Natural killer cell treated with Interleukin-12 subunit alpha and Interleukin-12 subunit beta and Interleukin-15 and Interleukin-18, amount 100 ng/mL, for 72 hours (primary cell): ENCODE results near the gene PHLDB1. TPM values are rescaled to one million over a fixed set of nuclear protein-coding genes. Genes with fewer than 3 reads are reported as not detected.

Experiments used
- ATAC-seq, 2 donors: fragments of 150-1000 bp; cut with Tn5 transposase in 1 of 2; sonication (Bioruptor Pico), chemical (Tn5 transposase) in 1 of 2; 2 replicates each; pipeline ENCODE4 v1.10.0; 2021
- DNase-seq: peaks from one replicate; pipeline ENCODE4 v3.0.0; 2022; ENCODE audit warnings: low spot score
- H3K27ac Mint-ChIP-seq, 2 donors: 1 replicate in 1 of 2; 2 replicates in 1 of 2; pipeline ENCODE4 v1.8.0; 2022; ENCODE audit warnings: mixed read lengths in 2 of 2, mild to moderate bottlenecking in 1 of 2, moderate library complexity in 1 of 2
- H3K27me3 Mint-ChIP-seq, 2 donors: 1 replicate in 1 of 2; 2 replicates in 1 of 2; pipeline ENCODE4 v1.8.0; 2022; ENCODE audit warnings: mixed read lengths in 2 of 2
- H3K36me3 Mint-ChIP-seq: one replicate; pipeline ENCODE4 v1.8.0; 2022; ENCODE audit warnings: mixed read lengths
- H3K4me1 Mint-ChIP-seq, 2 donors: 1 replicate in 1 of 2; 2 replicates in 1 of 2; pipeline ENCODE4 v1.8.0; 2022; ENCODE audit warnings: low read depth in 2 of 2, mixed read lengths in 2 of 2, mild to moderate bottlenecking in 1 of 2
- H3K4me3 Mint-ChIP-seq: one replicate; pipeline ENCODE4 v1.8.0; 2022; ENCODE audit warnings: mixed read lengths
- H3K9me3 Mint-ChIP-seq: 2 replicates; pipeline ENCODE4 v1.8.0; 2022; ENCODE audit warnings: mixed read lengths
- total RNA-seq, 2 donors: library from RNA; stranded (reverse); gene quantifications; one replicate each; pipeline ENCODE4 v1.2.3, GENCODE V29; 2022

Gene PHLDB1
- total RNA-seq, 2 donors from 2014 or later, result 0.98 to 2.6 TPM

DNA sequence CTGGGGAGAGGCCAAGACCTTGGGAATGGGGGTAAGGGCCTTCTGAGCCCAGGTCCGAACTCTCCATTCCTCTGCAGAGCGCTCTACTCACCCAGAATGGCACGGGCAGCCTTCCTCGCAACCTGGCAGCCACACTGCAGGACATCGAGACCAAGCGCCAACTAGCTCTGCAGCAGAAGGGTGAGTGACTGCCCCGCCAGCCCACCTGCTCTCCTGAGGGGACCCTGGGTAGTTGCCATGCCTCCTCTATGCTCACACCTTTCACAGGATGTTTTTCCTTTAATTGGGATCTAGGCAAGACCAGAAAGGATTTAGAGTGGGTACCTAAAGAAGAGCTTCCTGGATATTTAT, 36.6 kb downstream of the PHLDB1 start:
- Mint-ChIP-seq H3K27ac (no peak overlapping the region), H3K4me1 (no peaks in the 10 kb centered on the region), H3K4me3 (no peak overlapping the region), H3K9me3 (no peaks in the 10 kb centered on the region), H3K36me3 (no peaks in the 10 kb centered on the region), H3K27me3 (no peaks in the 10 kb centered on the region)
- DNase-seq (no peak), ATAC-seq (no peak)

GRCh38 chr11:118644496-118644895, 37.1 kb downstream of the PHLDB1 start:
- Mint-ChIP-seq H3K9me3 (no peaks in the 10 kb centered on the region), H3K27me3 (no peaks in the 10 kb centered on the region), H3K27ac (no peak overlapping the region), H3K4me1 (no peaks in the 10 kb centered on the region), H3K4me3 (no peak overlapping the region), H3K36me3 (no peaks in the 10 kb centered on the region)
- ATAC-seq (no peak), DNase-seq (no peak)

DNA sequence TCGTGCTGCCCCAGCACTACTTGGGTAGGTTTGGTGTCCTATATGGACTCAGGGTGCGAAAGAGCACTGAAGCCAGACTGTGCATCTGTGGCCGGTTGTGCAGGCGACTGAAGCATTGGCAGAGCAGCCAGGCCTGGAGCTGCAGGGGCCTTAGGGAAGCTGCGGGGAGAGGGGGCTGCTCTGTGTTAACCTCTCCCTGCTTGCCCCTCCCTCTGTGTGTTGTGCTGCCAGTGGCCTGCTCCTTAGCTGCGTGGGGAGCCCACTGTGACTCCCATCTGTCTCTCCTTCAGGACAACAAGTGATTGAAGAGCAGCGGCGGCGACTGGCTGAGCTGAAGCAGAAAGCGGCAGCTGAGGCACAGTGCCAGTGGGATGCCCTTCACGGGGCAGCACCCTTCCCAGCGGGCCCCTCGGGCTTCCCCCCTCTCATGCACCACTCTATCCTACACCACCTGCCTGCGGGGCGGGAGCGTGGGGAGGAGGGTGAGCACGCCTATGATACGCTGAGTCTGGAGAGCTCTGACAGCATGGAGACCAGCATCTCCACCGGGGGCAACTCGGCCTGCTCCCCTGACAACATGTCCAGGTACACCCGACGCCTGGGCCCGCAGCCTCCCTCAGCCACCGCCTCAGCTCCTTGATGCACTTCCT, 37.8 kb downstream of the PHLDB1 start:
- Mint-ChIP-seq H3K9me3 (no peaks in the 10 kb centered on the region), H3K4me3 (no peak overlapping the region), H3K4me1 (no peaks in the 10 kb centered on the region), H3K27me3 (no peaks in the 10 kb centered on the region), H3K27ac (no peak overlapping the region), H3K36me3 (no peaks in the 10 kb centered on the region)
- ATAC-seq (no peak), DNase-seq (no peak)

DNA sequence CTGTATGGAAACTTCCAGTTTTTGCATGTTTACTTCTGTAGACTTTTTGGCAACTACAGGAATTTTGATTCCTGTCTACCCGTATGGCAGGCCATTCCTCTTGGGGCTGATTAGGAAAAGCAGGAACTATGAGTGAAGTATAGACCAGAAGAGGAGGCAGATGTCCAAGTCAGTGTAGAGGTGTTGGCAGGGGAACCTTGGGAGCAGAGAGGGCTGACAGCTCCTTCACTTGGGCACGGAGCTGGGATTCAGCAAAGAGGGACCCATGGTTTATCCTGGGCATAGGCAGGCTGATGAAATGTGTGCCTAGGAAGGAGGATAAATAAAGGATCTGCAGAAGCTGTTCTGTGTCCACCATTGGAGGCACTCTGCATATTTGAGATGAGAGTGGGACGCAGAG, 39.0 kb downstream of the PHLDB1 start:
- Mint-ChIP-seq H3K4me1 (no peaks in the 10 kb centered on the region), H3K27me3 (no peaks in the 10 kb centered on the region), H3K9me3 (no peaks in the 10 kb centered on the region), H3K27ac (no peak overlapping the region), H3K36me3 (no peaks in the 10 kb centered on the region), H3K4me3 (no peak overlapping the region)
- ATAC-seq, result no peak
- DNase-seq, result no peak

DNA sequence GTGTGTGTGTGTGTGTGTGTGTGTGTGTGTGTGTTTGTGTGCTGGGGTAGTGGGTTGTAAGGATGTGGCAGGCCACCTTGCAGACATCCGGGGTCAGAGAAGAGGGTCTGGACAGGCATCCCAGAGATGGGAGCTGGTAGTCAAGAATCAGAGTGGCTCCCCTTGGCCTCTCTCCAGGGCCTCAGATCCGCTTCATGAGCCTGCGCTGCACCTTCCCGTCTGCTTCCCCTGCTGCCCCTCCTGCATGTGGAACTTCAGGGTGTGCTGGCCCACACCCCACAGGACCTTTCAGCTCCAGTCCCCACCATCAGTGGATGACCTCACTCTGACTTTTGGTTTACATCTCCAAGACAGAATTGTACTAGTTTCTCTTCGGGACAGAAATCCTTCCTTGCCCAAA, 40.9 kb downstream of the PHLDB1 start:
- Mint-ChIP-seq H3K27ac (no peak overlapping the region), H3K27me3 (no peaks in the 10 kb centered on the region), H3K4me3 (no peak overlapping the region), H3K4me1 (peaks cover 6 to 7% of the 10 kb centered on the region in 2 donors), H3K9me3 (no peaks in the 10 kb centered on the region), H3K36me3 (no peaks in the 10 kb centered on the region)
- DNase-seq (no peak), ATAC-seq (no peak)

DNA sequence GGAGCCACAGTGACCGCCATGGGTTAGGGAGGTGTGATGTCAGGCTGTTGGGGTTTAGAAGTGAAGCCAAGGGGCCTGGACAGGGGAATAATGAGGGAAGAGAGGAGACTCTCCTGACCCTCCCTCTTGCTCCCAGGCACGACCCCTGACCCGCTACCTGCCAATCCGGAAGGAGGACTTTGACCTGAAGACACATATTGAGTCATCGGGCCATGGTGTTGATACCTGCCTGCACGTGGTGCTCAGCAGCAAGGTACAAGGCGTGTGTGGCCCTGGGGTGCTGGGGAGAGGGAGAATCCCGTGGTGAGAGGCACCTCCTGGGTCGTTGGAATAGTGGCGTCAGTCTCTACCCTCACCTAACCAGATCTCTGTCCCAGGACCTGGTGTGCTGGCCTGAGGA, 42.5 kb downstream of the PHLDB1 start:
- Mint-ChIP-seq H3K27ac (no peak overlapping the region), H3K27me3 (no peaks in the 10 kb centered on the region), H3K9me3 (no peaks in the 10 kb centered on the region), H3K36me3 (no peaks in the 10 kb centered on the region), H3K4me1 (peaks cover 6 to 7% of the 10 kb centered on the region in 2 donors), H3K4me3 (no peak overlapping the region)
- ATAC-seq, result no peak
- DNase-seq, result peak; percentile 58

DNA sequence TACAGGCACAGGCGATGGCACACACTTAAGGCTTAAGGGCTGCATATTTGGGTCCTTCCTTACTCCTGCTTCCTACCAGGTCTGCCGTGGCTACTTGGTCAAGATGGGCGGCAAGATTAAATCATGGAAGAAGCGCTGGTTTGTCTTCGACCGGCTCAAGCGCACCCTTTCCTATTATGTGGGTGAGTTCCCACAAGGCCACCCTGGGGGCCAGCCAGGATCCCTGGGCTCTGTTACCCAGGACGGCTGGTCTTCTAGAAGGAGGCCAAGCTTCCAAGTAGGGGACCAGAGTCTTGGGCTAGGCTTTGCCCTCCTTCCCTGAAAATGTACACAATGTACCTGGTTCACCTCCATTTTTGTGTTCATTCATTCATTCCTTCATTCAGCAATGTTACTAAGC, 43.0 kb downstream of the PHLDB1 start:
- Mint-ChIP-seq H3K9me3 (no peaks in the 10 kb centered on the region), H3K27me3 (no peaks in the 10 kb centered on the region), H3K36me3 (no peaks in the 10 kb centered on the region), H3K4me3 (no peak overlapping the region), H3K4me1 (peaks cover 6 to 7% of the 10 kb centered on the region in 2 donors), H3K27ac (no peak overlapping the region)
- DNase-seq (no peak), ATAC-seq (no peak)

GRCh38 chr11:118651820-118652219, 44.4 kb downstream of the PHLDB1 start:
- ATAC-seq (no peak), DNase-seq (peak; percentile 23)
- no peaks in the 10 kb centered on the region for H3K27me3 Mint-ChIP-seq
- no peak overlapping the region for H3K27ac Mint-ChIP-seq
- H3K4me3 Mint-ChIP-seq, result no peak overlapping the region
- no peaks in the 10 kb centered on the region for H3K36me3 Mint-ChIP-seq
- H3K9me3 Mint-ChIP-seq, result no peaks in the 10 kb centered on the region
- H3K4me1 Mint-ChIP-seq, result peaks cover 6 to 7% of the 10 kb centered on the region in 2 donors

- H3K9me3 Mint-ChIP-seq, result no peaks in the 10 kb centered on the region
- peak; percentile 12 for DNase-seq
- H3K27me3 Mint-ChIP-seq, result no peaks in the 10 kb centered on the region
- H3K4me1 Mint-ChIP-seq, result peaks cover 6 to 7% of the 10 kb centered on the region in 2 donors
- ATAC-seq, result no peak
- no peak overlapping the region for H3K4me3 Mint-ChIP-seq
- H3K27ac Mint-ChIP-seq, result no peak overlapping the region
- H3K36me3 Mint-ChIP-seq, result no peaks in the 10 kb centered on the region
Observed at GRCh38 chr11:118652681-118653181, 45.3 kb downstream of the PHLDB1 start.

GRCh38 chr11:118653684-118654390, 46.4 kb downstream of the PHLDB1 start:
- H3K27me3 Mint-ChIP-seq, result no peaks in the 10 kb centered on the region
- ATAC-seq (no peak), DNase-seq (no peak)
- no peaks in the 10 kb centered on the region for H3K36me3 Mint-ChIP-seq
- no peak overlapping the region for H3K4me3 Mint-ChIP-seq
- peaks cover 6 to 7% of the 10 kb centered on the region in 2 donors for H3K4me1 Mint-ChIP-seq
- H3K27ac Mint-ChIP-seq, result no peak overlapping the region
- H3K9me3 Mint-ChIP-seq, result no peaks in the 10 kb centered on the region

DNA sequence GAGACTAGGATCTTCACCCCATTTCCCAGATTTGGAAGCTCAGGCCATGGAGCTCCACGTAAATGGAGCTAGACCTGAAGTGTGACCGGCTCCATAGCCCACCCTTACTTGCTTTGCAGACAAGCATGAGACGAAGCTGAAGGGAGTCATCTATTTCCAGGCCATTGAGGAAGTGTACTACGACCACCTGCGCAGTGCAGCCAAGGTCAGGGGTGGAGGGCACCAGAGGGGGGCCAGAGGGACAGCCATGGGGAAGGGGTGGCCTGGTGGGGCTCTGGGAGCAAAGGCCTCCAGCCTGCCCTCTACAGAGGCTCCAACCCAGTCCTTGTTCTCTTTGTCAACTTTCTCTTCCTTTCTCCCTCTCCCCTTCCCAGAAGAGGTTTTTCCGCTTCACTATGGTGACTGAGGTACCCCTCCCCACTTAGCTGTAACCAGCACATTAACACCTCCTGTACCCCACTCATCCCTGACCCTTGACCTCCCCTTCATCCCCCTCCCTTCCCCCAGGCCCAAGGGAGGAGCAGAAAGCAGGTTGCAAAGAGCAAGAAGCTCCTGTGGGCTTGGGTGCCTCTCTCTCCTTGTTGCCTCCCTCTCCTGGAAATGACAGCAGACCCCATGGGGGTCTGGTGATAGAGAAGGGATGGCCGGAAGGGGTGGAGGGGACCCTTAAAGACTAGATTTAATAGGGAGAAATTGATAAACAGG, 48.2 kb downstream of the PHLDB1 start:
- Mint-ChIP-seq H3K4me1 (peaks cover 7 to 10% of the 10 kb centered on the region in 2 donors), H3K9me3 (no peaks in the 10 kb centered on the region), H3K27me3 (no peaks in the 10 kb centered on the region), H3K27ac (no peak overlapping the region), H3K36me3 (no peaks in the 10 kb centered on the region), H3K4me3 (no peak overlapping the region)
- ATAC-seq, result no peak
- DNase-seq, result peak; percentile 40

GRCh38 chr11:118656563-118657165, 49.2 kb downstream of the PHLDB1 start:
- no peaks in the 10 kb centered on the region for H3K27me3 Mint-ChIP-seq
- no peaks in the 10 kb centered on the region for H3K36me3 Mint-ChIP-seq
- no peaks in the 10 kb centered on the region for H3K9me3 Mint-ChIP-seq
- DNase-seq (peak; percentile 31), ATAC-seq (no peak)
- H3K4me3 Mint-ChIP-seq, result no peak overlapping the region
- peaks cover 7 to 10% of the 10 kb centered on the region in 2 donors for H3K4me1 Mint-ChIP-seq
- H3K27ac Mint-ChIP-seq, result peak overlapping the region in 1 of 2 donors; percentile 10

GRCh38 chr11:118657238-118657637, 49.8 kb downstream of the PHLDB1 start:
- peak; percentile 46 for DNase-seq
- no peak overlapping the region for H3K4me3 Mint-ChIP-seq
- peaks cover 6 to 10% of the 10 kb centered on the region in 2 donors for H3K4me1 Mint-ChIP-seq
- no peaks in the 10 kb centered on the region for H3K36me3 Mint-ChIP-seq
- H3K27ac Mint-ChIP-seq, result peak overlapping the region in 1 of 2 donors; percentile 10
- H3K27me3 Mint-ChIP-seq, result no peaks in the 10 kb centered on the region
- no peaks in the 10 kb centered on the region for H3K9me3 Mint-ChIP-seq
- no peak for ATAC-seq
